HUES64 (cell line): Measurements from ENCODE around the gene BMP10.

ENCODE experiments used
- H3K27ac ChIP-seq: 2 replicates; pipeline ENCODE4 v1.7.0; 2013; ENCODE audit warnings: low read depth, low read length, inconsistent platforms
- H3K27me3 ChIP-seq: 2 replicates; pipeline ENCODE4 v1.6.1; 2013; ENCODE audit warnings: mild to moderate bottlenecking, low read length; ENCODE audit not compliant: insufficient read depth
- H3K36me3 ChIP-seq: 2 replicates; pipeline ENCODE4 v1.6.1; 2013; ENCODE audit warnings: mild to moderate bottlenecking, low read length; ENCODE audit not compliant: insufficient read depth
- H3K4me1 ChIP-seq: 2 replicates; pipeline ENCODE4 v1.6.1; 2013; ENCODE audit warnings: mild to moderate bottlenecking, low read length, moderate library complexity; ENCODE audit not compliant: insufficient read depth
- H3K4me3 ChIP-seq: 2 replicates; pipeline ENCODE4 v1.5.1; 2013; ENCODE audit warnings: mild to moderate bottlenecking, low read length, moderate library complexity
- H3K9ac ChIP-seq: 2 replicates; pipeline ENCODE4 v1.6.1; 2013; ENCODE audit warnings: mild to moderate bottlenecking, low read depth, low read length
- H3K9me3 ChIP-seq: 2 replicates; pipeline ENCODE4 v1.6.1; 2013; ENCODE audit warnings: low read depth, low read length; ENCODE audit not compliant: insufficient read depth
- WGBS: fragments of 150-250, 120-280 bp; methylation state at CpG from one replicate; pipeline ENCODE4 v1.1.7; 2013; ENCODE audit warnings: missing lambda C conversion rate; 5-methylcytosine and 5-hydroxymethylcytosine counted together

The BMP10 gene

DNA sequence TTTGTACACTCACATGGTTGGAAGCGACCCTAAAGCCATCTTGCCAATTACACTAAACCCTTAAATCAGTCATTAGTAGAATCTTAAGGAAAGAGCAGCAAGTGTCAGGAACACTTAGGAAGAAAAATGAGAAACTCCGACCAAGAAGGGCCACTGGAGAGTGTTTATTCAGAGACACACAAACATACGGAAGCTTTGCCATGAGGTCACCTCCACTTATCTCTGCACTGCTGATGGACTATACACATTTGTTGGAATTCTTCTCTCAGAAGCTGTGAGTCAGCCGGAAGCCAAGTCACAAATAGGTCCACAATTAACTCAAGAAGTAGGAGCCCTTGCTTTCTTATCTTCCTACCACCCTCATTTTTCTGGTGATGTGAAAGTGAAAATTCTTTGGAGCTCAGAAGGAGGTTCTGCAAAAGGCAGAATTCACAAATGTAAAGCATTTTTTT is 21.6 kb downstream of the BMP10 start:
- Histone ChIP-seq H3K4me1 (no peaks in the 10 kb centered on the region), H3K9me3 (no peaks in the 10 kb centered on the region), H3K27ac (no peak overlapping the region), H3K27me3 (no peaks in the 10 kb centered on the region), H3K9ac (no peak overlapping the region), H3K4me3 (no peak overlapping the region), H3K36me3 (no peaks in the 10 kb centered on the region)
- WGBS: 76% methylated on average over 4 of the region's 4 CpGs

DNA sequence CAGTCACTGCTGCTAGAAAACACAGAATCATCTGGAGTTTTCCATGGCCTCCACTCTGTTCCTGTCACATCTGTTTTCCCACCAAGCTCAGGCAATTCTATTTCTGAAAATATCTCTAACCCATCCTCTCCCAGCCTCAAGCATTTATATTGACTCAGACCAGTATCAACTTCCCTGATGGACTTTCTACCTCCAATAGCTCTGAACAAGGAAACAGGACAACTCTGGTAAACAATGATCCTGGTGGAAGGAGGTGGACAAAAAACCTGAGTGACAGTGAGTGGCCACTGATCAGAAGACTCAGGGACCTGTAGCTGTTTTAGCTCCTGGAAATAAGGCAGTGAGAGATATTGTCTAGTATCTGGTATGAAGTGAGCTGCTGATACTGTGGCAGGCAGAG is 23.4 kb downstream of the BMP10 start:
- Histone ChIP-seq H3K9me3 (no peaks in the 10 kb centered on the region), H3K36me3 (no peaks in the 10 kb centered on the region), H3K27me3 (no peaks in the 10 kb centered on the region), H3K9ac (no peak overlapping the region), H3K27ac (no peak overlapping the region), H3K4me3 (no peak overlapping the region), H3K4me1 (no peaks in the 10 kb centered on the region)

DNA sequence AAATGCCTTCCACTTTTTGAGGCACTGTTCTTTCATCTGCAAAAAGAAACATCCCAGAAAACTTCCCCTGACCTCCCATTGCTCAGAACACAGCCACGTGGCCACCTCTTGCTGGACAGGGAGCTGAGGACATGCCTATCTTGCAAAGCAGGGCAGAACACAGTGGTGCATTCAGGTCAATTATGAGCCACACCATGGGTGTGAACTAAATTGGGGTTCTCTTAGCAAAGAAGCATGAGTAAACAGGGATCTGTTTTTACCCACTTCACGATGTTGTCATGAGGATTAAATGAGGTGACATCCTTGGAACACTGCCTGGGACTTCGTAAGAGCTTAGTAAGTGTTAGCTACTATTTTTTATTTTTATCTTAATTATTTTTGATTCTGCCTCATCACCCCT is 25.1 kb downstream of the BMP10 start:
- no peak overlapping the region for H3K4me3 ChIP-seq
- H3K27me3 ChIP-seq: no peaks in the 10 kb centered on the region
- no peaks in the 10 kb centered on the region for H3K9me3 ChIP-seq
- H3K36me3 ChIP-seq: no peaks in the 10 kb centered on the region
- 90% methylated on average over 3 of the region's 3 CpGs for WGBS
- no peaks in the 10 kb centered on the region for H3K4me1 ChIP-seq
- no peak overlapping the region for H3K9ac ChIP-seq
- no peak overlapping the region for H3K27ac ChIP-seq

DNA sequence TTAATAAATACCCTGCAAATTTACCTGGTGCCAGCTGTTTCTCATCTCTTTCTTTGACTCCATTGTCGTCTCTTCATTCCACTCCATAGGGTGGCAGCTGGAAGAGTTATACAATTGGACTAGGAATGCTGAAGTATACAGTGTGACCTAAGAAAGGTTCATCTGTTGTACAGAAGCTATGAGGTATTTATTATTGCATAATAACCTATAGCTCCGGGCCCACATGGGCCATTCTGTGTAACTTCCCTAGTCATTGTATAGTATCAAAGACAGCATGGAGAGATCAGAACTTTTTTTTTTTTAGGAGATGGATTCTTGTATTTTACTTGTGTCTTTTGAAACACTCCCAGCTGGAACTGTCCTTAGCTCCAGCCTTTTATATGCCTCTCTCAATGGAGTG is 26.2 kb downstream of the BMP10 start:
- no peaks in the 10 kb centered on the region for H3K4me1 ChIP-seq
- no peaks in the 10 kb centered on the region for H3K27me3 ChIP-seq
- no peak overlapping the region for H3K27ac ChIP-seq
- H3K4me3 ChIP-seq: no peak overlapping the region
- H3K9ac ChIP-seq: no peak overlapping the region
- H3K9me3 ChIP-seq: no peaks in the 10 kb centered on the region
- H3K36me3 ChIP-seq: no peaks in the 10 kb centered on the region
- 100% methylated on average over 2 of the region's 2 CpGs for WGBS

DNA sequence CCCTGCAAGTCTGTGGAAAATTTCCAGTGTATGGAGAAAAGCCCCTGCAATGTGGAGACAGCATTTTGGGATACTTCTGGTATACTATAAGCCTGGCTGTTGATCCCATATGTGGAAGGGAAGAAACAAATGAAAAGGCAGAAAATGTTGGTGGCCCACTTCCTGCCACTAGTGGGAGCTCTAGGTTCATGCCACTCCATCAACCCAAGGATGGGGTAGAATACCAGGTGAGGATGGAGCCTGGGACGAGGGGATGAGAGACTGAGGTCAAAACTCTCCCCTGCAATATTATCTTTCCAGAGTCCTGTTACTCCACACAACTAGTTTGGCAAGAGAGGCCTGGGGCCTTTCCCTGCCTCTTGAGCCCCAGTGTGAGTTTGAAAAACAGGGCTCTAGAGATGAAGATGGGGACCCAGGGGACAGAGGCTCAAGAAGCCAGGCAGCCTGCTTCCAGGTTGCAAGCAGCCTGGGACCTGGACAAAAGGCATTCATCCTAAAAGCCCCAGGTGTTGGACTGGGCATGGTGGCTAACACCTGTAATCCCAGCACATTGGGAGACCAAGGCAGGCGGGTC is 31.9 kb downstream of the BMP10 start:
- Histone ChIP-seq H3K9me3 (peaks cover 5% of the 10 kb centered on the region), H3K4me1 (no peaks in the 10 kb centered on the region), H3K9ac (no peak overlapping the region), H3K27me3 (no peaks in the 10 kb centered on the region), H3K27ac (no peak overlapping the region), H3K36me3 (no peaks in the 10 kb centered on the region), H3K4me3 (no peak overlapping the region)
- WGBS: 96% methylated on average over 2 of the region's 2 CpGs

DNA sequence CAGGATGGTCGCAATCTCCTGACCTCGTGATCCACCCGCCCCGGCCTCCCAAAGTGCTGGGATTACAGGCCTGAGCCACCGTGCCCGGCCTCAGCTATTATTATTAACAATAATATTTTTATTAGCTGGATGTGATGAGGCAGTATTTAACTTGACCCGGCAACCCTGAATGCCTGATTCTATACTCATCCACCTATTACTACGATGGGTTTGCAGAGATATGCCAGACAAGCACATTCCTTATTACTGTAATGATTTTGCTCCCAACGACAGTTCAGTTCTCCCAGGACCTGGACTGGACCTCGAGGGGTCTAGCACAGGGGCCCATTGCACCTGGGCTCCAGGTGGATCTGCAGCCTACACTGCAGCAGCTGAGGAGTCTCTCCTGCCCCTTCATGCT is 32.6 kb downstream of the BMP10 start:
- H3K4me3 ChIP-seq: no peak overlapping the region
- H3K9me3 ChIP-seq: peaks cover 5% of the 10 kb centered on the region
- no peaks in the 10 kb centered on the region for H3K27me3 ChIP-seq
- 95% methylated on average over 8 of the region's 10 CpGs for WGBS
- H3K4me1 ChIP-seq: no peaks in the 10 kb centered on the region
- no peaks in the 10 kb centered on the region for H3K36me3 ChIP-seq
- H3K9ac ChIP-seq: no peak overlapping the region
- H3K27ac ChIP-seq: no peak overlapping the region

DNA sequence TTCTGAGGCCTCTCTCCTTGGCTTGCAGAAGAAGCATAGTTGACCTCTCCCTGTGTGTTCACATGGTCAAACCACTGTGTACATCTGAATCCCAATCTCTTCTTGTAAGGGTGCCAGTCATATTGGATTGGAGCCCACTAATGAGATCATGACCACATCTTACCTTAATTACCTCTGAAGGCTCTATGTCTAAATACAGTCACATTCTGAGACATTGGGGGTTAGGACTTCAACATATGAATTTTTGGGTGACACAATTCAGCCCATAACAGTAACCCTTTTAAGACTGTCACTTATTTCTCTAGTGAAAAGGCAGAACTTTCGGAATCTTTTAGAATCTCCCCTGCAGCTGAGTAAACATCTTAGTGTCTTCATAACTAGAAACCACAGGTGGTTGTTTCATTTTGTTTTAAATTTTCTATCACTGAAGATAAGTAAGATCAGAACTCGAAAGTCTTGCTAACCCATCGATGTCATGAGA is 33.3 kb downstream of the BMP10 start:
- Histone ChIP-seq H3K27me3 (no peaks in the 10 kb centered on the region), H3K4me1 (no peaks in the 10 kb centered on the region), H3K9me3 (peaks cover 5% of the 10 kb centered on the region), H3K4me3 (no peak overlapping the region), H3K9ac (no peak overlapping the region), H3K36me3 (no peaks in the 10 kb centered on the region), H3K27ac (no peak overlapping the region)
- WGBS: 67% methylated on average over 3 of the region's 3 CpGs

DNA sequence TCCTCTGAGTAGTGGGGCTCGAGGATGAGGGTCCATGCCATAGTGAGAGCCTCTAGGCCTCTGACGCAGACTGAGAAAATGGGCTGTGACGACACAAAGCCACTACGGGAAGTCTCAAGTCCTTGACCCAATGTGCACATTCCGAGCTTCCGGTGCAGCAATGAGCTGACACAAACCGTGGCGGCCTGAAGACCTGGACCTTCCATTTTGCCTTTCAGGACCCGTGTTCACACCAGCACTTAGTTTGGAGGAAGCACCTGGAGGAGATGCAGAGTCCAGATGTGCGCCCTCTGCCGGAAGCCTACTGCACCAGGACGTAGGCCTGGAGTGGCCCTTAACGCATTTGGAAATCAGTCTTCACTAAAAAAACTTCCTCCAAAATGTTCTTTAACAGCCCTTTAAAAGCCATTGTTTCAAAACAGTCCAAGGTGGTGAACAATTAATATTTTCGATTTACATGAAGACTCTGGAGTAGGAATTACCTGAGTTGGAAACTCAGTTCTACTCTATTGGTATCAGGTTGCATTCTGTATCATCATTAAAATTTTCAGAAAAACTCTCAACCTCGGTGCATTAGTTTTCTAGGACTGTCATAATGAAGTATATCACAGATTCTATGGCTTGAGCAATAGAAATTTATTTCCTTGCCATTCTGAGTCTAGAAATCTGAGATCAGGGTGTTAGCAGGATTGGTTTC is 33.9 kb downstream of the BMP10 start:
- H3K27ac ChIP-seq: no peak overlapping the region
- no peaks in the 10 kb centered on the region for H3K36me3 ChIP-seq
- WGBS: 74% methylated on average over 14 of the region's 15 CpGs
- no peak overlapping the region for H3K9ac ChIP-seq
- H3K4me1 ChIP-seq: no peaks in the 10 kb centered on the region
- no peak overlapping the region for H3K4me3 ChIP-seq
- H3K9me3 ChIP-seq: peaks cover 5% of the 10 kb centered on the region
- H3K27me3 ChIP-seq: no peaks in the 10 kb centered on the region

DNA sequence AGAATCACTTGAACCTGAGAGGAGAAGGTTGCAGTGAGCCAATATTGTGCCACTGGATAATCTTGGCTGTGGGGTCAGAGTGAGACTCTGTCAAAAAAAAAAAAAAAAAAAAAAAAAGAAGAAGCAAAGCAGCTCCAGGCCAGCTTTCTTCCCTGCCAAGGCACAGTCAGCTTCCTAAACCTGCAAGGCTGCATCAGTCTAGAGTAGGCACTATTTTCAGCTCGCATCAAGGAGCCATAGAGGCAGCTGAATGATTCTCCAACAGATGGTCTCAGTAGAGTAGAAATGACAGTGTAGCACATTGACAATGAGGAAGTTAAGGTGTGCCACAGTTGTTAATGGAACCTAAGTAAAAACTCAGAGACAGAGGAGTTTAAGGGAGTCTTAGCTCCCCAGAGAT is 35.6 kb downstream of the BMP10 start:
- peaks cover 5% of the 10 kb centered on the region for H3K9me3 ChIP-seq
- no peaks in the 10 kb centered on the region for H3K36me3 ChIP-seq
- no peak overlapping the region for H3K27ac ChIP-seq
- no peaks in the 10 kb centered on the region for H3K27me3 ChIP-seq
- no peaks in the 10 kb centered on the region for H3K4me1 ChIP-seq
- H3K9ac ChIP-seq: no peak overlapping the region
- no peak overlapping the region for H3K4me3 ChIP-seq
- 95% methylated on average over 1 of the region's 1 CpG for WGBS

DNA sequence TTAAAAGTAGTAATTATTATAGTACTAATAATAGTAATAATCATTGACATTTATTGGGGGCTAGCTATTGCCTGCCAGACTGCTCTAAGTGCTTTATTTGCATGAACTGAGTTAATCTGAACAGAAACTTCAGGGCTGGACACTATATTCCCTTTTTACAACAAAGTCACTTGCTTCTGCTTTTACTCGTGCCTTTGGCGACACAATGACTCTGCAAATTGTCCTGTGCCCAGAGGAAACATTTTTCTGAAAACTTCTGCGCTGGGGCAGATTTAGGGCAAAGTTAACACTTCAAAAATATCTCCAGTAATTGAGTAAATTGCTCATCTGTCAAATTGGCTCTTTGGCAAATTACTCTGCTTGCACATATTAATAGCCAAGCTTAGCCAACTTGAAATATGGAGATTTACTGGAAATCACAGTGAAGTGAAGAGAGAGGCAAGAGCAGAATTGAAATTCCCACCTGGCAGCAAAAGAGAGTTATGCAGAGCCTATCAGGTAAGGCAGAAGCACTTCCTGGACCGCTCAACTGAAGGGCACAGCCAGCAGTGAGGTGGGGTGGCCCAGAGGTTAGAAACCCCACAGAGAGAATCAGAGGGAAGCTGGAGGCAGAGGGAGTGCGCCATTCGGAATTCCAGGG is 36.3 kb downstream of the BMP10 start:
- no peaks in the 10 kb centered on the region for H3K4me1 ChIP-seq
- 87% methylated on average over 6 of the region's 6 CpGs for WGBS
- peaks cover 5% of the 10 kb centered on the region for H3K9me3 ChIP-seq
- no peaks in the 10 kb centered on the region for H3K36me3 ChIP-seq
- no peak overlapping the region for H3K4me3 ChIP-seq
- no peak overlapping the region for H3K27ac ChIP-seq
- no peaks in the 10 kb centered on the region for H3K27me3 ChIP-seq
- no peak overlapping the region for H3K9ac ChIP-seq

DNA sequence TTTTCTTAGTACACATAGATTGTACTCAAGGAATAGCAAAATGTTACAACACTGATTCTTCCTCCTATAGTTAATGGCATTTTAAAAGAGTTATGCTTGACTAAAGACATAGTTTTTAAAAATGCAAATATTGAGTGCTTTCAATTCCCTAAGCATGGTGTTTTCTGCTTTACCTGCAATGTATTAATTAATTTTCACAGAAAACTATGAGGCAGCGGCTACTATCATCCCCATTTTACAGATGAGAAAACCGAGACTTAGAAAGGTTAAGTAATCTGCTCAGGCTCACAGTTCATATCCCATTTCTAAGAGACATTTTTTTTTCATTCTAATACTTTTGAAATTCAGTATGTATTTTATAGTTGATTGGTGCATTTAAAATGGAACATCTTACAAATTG is 38.0 kb downstream of the BMP10 start:
- Histone ChIP-seq H3K9ac (no peak overlapping the region), H3K9me3 (no peaks in the 10 kb centered on the region), H3K27me3 (no peaks in the 10 kb centered on the region), H3K27ac (no peak overlapping the region), H3K36me3 (no peaks in the 10 kb centered on the region), H3K4me1 (no peaks in the 10 kb centered on the region; the same call in 1 of the 2 replicates), H3K4me3 (no peak overlapping the region)
- 93% methylated on average over 2 of the region's 2 CpGs for WGBS
